HCT116 (cell line): ENCODE measurements around the gene COL8A2. TPM values are rescaled to one million over a fixed set of nuclear protein-coding genes. Genes with fewer than 3 reads are reported as not detected.

Experiments used
- ATAC-seq: fragments of 200-7000 bp; cut with Tn5 transposase; 2 replicates; pipeline ENCODE4 v1.9.1; 2020; ENCODE audit warnings: mild to moderate bottlenecking, moderate library complexity
- BruUV-seq: library from RNA; stranded (reverse); fragments of 400-500 nt; replicated peaks from 2 replicates; lab custom pipeline; 2021; lab: Mats Ljungman, UMichigan
- CTCF ChIA-PET: fragments of 300-600 bp; sonication (Branson Sonifier 250); formaldehyde crosslinking; loops from one replicate; lab custom pipeline; 2021; ENCODE audit warnings: antibody characterized with exemption; lab: Charles Lee
- POLR2A ChIA-PET: fragments of 300-600, 350-600 bp; sonication (Branson Sonifier 250); formaldehyde crosslinking; loops from one replicate; lab custom pipeline; 2021; ENCODE audit warnings: antibody characterized with exemption; lab: Charles Lee
- RAD21 ChIA-PET, 2 experiments: fragments of 300-600 bp; sonication (Branson Sonifier 250); formaldehyde crosslinking; loops; one replicate each; lab custom pipeline; 2023; ENCODE audit warnings: low total read pairs in 2 of 2; ENCODE audit not compliant: uncharacterized antibody in 2 of 2, unreplicated experiment in 2 of 2, low non-redundant PET in 1 of 2; lab: Charles Lee
- DNase-seq: peaks from one replicate; pipeline ENCODE4 v3.0.0-alpha.2; 2010; ENCODE audit warnings: low read depth, low spot score
- H2AFZ ChIP-seq: fragments of 200-600 bp; shearing (Covaris generic), sonication (generic); 2 replicates; pipeline ENCODE4 v1.6.1; 2017; ENCODE audit warnings: low read depth, mixed run types, mixed read lengths, antibody characterized with exemption, low read length; ENCODE audit not compliant: poor library complexity, severe bottlenecking
- H3K27ac ChIP-seq: 2 replicates; pipeline ENCODE4 v1.5.1; 2012; ENCODE audit warnings: low read depth, low read length
- H3K27me3 ChIP-seq: fragments of 200-600 bp; sonication (generic); 2 replicates; pipeline ENCODE4 v1.6.1; 2016; ENCODE audit warnings: mixed run types, low read length, mixed read lengths; ENCODE audit not compliant: insufficient read depth
- H3K36me3 ChIP-seq, 2 experiments: fragments of 200-500 bp in 1 of 2; fragments of 200-600 bp in 1 of 2; sonication (Bioruptor generic) in 1 of 2; sonication (generic) in 1 of 2; 2 replicates each; pipeline versions ENCODE4 v1.5.1 to v1.6.1; 2014 to 2016; ENCODE audit warnings: low read length in 2 of 2, inconsistent platforms in 1 of 2, mixed read lengths in 1 of 2, mixed run types in 1 of 2; ENCODE audit not compliant: insufficient read depth in 2 of 2, control insufficient read depth in 1 of 2
- H3K4me1 ChIP-seq, 2 experiments: fragments of 200-600 bp in 1 of 2; sonication (generic) in 1 of 2; 2 replicates each; pipeline versions ENCODE4 v1.5.1 to v1.6.1; 2012 to 2017; ENCODE audit warnings: low read length in 2 of 2, inconsistent platforms in 1 of 2, mild to moderate bottlenecking in 1 of 2, mixed read lengths in 1 of 2, mixed run types in 1 of 2, moderate library complexity in 1 of 2; ENCODE audit not compliant: insufficient read depth in 2 of 2, control insufficient read depth in 1 of 2
- H3K4me2 ChIP-seq: fragments of 200-600 bp; sonication (generic); 2 replicates; pipeline ENCODE4 v1.6.1; 2017; ENCODE audit warnings: mixed run types, low read length, mixed read lengths
- H3K4me3 ChIP-seq, 2 experiments: fragments of 200-600 bp in 1 of 2; sonication (generic) in 1 of 2; replicated peaks in 1 of 2; 2 replicates each; pipeline ENCODE4 v1.5.1; 2011 to 2016; ENCODE audit warnings: low read length in 2 of 2, control low read depth in 1 of 2, low read depth in 1 of 2, mild to moderate bottlenecking in 1 of 2, mixed read lengths in 1 of 2, mixed run types in 1 of 2
- H3K79me2 ChIP-seq: fragments of 200-600 bp; sonication (generic); 2 replicates; pipeline ENCODE4 v1.6.1; 2017; ENCODE audit warnings: mild to moderate bottlenecking, mixed run types, low read length, moderate library complexity, mixed read lengths; ENCODE audit not compliant: insufficient read depth
- H3K9ac ChIP-seq: fragments of 200-600 bp; sonication (generic); 2 replicates; pipeline ENCODE4 v1.6.1; 2016; ENCODE audit warnings: low read length, mixed read lengths
- H3K9me2 ChIP-seq: fragments of 200-600 bp; sonication (generic), shearing (Covaris generic); 2 replicates; pipeline ENCODE4 v1.6.1; 2017; ENCODE audit warnings: mixed run types, mild to moderate bottlenecking, moderate library complexity; ENCODE audit not compliant: insufficient read depth
- H3K9me3 ChIP-seq, 2 experiments: fragments of 200-500 bp in 1 of 2; fragments of 200-600 bp in 1 of 2; sonication (Bioruptor generic) in 1 of 2; sonication (generic) in 1 of 2; 2 replicates each; pipeline ENCODE4 v1.6.1; 2014 to 2017; ENCODE audit warnings: low read length in 2 of 2, mixed read lengths in 2 of 2, inconsistent platforms in 1 of 2, low read depth in 1 of 2, mild to moderate bottlenecking in 1 of 2, mixed run types in 1 of 2, moderate library complexity in 1 of 2; ENCODE audit not compliant: control insufficient read depth in 1 of 2, insufficient read depth in 1 of 2
- H4K20me1 ChIP-seq: fragments of 200-600 bp; sonication (generic), shearing (Covaris generic); 2 replicates; pipeline ENCODE4 v1.6.1; 2017; ENCODE audit warnings: mixed run types, mild to moderate bottlenecking, moderate library complexity; ENCODE audit not compliant: insufficient read depth
- CBX3 ChIP-seq: IDR thresholded peaks from 2 replicates; pipeline ENCODE4 v1.6.1; 2012; ENCODE audit warnings: low read depth
- ELF1 ChIP-seq: IDR thresholded peaks from 2 replicates; pipeline ENCODE4 v1.6.1; 2012; ENCODE audit warnings: low read depth, borderline replicate concordance
- SIN3A ChIP-seq: IDR thresholded peaks from 2 replicates; pipeline ENCODE4 v1.6.1; 2012; ENCODE audit warnings: low read depth
- SP1 ChIP-seq: IDR thresholded peaks from 2 replicates; pipeline ENCODE4 v1.6.1; 2012; ENCODE audit warnings: low read depth
- SRF ChIP-seq: IDR thresholded peaks from 2 replicates; pipeline ENCODE4 v1.6.1; 2012; ENCODE audit warnings: low read depth
- TCF7L2 ChIP-seq: IDR thresholded peaks from 2 replicates; pipeline ENCODE4 v1.7.0; 2011; ENCODE audit warnings: borderline replicate concordance, inconsistent platforms; ENCODE audit not compliant: insufficient read depth, insufficient read length; ENCODE audit errors: extremely low read depth
- intact Hi-C: fragments of 100-400 bp; cut with micrococcal nuclease; formaldehyde crosslinking; loops from 2 replicates; pipeline ENCODE4 v1.10.0; 2022
- total RNA-seq: library from RNA; stranded (reverse); gene quantifications from one replicate; pipeline ENCODE4 v1.2.1, GENCODE V29; 2021; ENCODE audit not compliant: unreplicated experiment
- TF ChIP-seq, protein P1 (sequence below): IDR thresholded peaks from 2 replicates; pipeline ENCODE4 v1.6.1; 2012; ENCODE audit warnings: low read depth

COL8A2 gene
- total RNA-seq, 1 experiment from 2014 or later, result 0.05 TPM

- no peaks in the 10 kb centered on the region for H3K27me3 ChIP-seq
- RAD21 ChIA-PET, result no interaction called here
- CTCF ChIA-PET, result interaction anchor here (1.0 kb wide), 1 partner anchor 12 kb away, joined by 3 read pairs; no protein-coding TSS in a partner anchor
- ATAC-seq (no peak), DNase-seq (no peak)
- H2AFZ ChIP-seq, result no peak overlapping the region
- H3K79me2 ChIP-seq, result no peaks in the 10 kb centered on the region
- H3K4me3 ChIP-seq, result no peak overlapping the region
- POLR2A ChIA-PET, result no interaction called here
- no peaks in the 10 kb centered on the region for H4K20me1 ChIP-seq
- H3K27ac ChIP-seq, result no peak overlapping the region
- peaks cover 0 to under 1% of the 10 kb centered on the region in 2 experiments; a peak in 1 of 4 replicates for H3K4me1 ChIP-seq
- H3K4me2 ChIP-seq, result no peak overlapping the region
- no peak overlapping the region for H3K9ac ChIP-seq
- no peaks in the 10 kb centered on the region for H3K36me3 ChIP-seq
- TF ChIP-seq SRF (no peak), CBX3 (no peak), TCF7L2 (no peak), ELF1 (no peak), SIN3A (no peak), SP1 (no peak)
- TF ChIP-seq, protein P1, sequence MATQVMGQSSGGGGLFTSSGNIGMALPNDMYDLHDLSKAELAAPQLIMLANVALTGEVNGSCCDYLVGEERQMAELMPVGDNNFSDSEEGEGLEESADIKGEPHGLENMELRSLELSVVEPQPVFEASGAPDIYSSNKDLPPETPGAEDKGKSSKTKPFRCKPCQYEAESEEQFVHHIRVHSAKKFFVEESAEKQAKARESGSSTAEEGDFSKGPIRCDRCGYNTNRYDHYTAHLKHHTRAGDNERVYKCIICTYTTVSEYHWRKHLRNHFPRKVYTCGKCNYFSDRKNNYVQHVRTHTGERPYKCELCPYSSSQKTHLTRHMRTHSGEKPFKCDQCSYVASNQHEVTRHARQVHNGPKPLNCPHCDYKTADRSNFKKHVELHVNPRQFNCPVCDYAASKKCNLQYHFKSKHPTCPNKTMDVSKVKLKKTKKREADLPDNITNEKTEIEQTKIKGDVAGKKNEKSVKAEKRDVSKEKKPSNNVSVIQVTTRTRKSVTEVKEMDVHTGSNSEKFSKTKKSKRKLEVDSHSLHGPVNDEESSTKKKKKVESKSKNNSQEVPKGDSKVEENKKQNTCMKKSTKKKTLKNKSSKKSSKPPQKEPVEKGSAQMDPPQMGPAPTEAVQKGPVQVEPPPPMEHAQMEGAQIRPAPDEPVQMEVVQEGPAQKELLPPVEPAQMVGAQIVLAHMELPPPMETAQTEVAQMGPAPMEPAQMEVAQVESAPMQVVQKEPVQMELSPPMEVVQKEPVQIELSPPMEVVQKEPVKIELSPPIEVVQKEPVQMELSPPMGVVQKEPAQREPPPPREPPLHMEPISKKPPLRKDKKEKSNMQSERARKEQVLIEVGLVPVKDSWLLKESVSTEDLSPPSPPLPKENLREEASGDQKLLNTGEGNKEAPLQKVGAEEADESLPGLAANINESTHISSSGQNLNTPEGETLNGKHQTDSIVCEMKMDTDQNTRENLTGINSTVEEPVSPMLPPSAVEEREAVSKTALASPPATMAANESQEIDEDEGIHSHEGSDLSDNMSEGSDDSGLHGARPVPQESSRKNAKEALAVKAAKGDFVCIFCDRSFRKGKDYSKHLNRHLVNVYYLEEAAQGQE, result no peak
- no peaks in the 10 kb centered on the region for H3K9me2 ChIP-seq
- intact Hi-C loops, result no loop called here
- H3K9me3 ChIP-seq, result no peaks in the 10 kb centered on the region
- no TSS peak for BruUV-seq
Observed at GRCh38 chr1:36114371-36114770, 10.7 kb downstream of the COL8A2 start.
